ENCODE measurements around the gene GLIPR1L2.
"Not testable (repeated sequence)": the region's sequence is repeated elsewhere in the genome, so short reads cannot be mapped to it uniquely, and the experiment has no call there.

GLIPR1L2 gene

GRCh38 chr12:75428767-75429166 lies 37.9 kb downstream of the GLIPR1L2 start:
- no peak for DNase-seq (ENCODE audit: low read depth, low spot score)
- H3K27ac ChIP-seq = no peak overlapping the region

GRCh38 chr12:75432924-75433323 lies 42.0 kb downstream of the GLIPR1L2 start:
- DNase-seq (ENCODE audit: low read depth, low spot score) = no peak
- no peak overlapping the region for H3K27ac ChIP-seq

DNA sequence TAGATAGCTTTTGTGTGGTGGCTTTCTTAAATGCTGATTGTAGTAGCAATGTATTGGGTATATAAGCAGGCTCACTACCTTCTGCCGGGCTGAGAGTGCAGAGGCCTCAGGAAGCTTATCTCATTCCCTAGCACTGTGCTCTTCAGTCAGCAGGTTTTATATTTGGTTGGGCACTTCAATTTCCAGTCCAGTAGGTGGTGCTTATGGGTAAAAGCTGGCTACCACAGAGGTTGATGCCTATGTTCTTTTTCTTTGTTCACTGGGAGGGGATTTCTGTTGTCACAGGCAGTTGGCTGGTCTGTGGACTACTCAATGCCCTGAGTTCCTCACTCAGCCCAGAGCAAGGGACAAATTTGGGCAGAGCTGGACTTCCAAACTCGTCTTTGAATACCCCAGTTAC lies 46.7 kb downstream of the GLIPR1L2 start:
- DNase-seq (ENCODE audit: low read depth, low spot score) = no peak
- H3K27ac ChIP-seq = no peak overlapping the region

DNA sequence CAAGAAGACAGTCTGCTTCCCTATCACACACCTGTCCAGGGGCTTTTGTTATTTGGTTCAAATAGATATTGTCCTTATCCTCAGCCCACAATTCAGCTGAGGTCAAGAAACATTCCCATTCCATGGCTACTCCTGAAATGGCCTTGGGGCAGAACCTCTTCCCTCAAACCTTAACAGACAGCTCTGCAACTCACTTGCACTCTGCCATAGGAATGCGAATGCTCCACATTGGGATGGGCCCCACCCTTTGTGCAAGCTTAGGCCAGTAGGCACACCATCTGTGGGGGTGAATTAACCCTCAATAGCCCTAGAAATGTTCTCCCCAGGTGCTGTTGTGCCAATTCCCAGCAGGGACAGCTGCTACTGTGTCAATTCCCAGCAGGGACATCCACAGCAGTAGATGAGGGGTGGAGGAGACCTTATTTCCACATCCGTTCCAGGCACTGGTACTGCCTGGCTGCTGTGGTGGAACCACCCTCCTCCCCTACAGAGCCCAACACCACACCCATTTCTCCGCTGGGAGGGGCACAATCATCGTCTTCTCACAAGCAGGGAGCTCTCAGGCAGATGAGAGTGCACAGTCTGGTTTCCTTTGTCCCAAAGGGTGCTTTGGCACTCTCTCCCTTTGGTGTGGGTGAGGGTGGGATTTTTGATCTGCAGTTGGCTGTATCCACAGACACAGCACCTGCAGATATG lies 47.3 kb downstream of the GLIPR1L2 start:
- no peak overlapping the region for H3K27ac ChIP-seq
- DNase-seq (ENCODE audit: low read depth, low spot score) = no peak

- no peak for DNase-seq (ENCODE audit: low read depth, low spot score)
- H3K27ac ChIP-seq = no peak overlapping the region
Observed at GRCh38 chr12:75439048-75439447, 48.2 kb downstream of the GLIPR1L2 start.

DNA sequence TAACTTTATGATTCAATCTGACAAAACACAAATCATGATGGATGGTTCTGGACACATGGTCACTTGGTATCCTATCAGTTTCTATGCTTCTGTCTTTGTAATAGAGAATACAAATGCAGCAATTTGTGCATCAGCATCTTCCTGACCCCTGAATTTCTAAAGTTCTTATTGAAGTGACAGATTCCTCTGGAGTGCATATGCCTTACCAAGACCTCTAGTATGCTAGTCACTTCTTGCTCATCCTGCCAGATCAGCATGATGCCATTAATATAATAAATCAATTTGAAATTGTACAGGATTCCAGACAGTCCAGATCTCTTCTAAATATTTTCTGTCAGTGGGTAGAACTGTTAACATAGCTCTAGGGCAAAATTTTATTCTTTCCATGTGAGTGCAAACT lies 49.0 kb downstream of the GLIPR1L2 start:
- H3K27ac ChIP-seq = no peak overlapping the region
- DNase-seq (ENCODE audit: low read depth, low spot score) = no peak

- not testable (repeated sequence) for DNase-seq (ENCODE audit: low read depth, low spot score); H3K27ac ChIP-seq
Observed at GRCh38 chr12:75441687-75442449, 51.0 kb downstream of the GLIPR1L2 start.

DNA sequence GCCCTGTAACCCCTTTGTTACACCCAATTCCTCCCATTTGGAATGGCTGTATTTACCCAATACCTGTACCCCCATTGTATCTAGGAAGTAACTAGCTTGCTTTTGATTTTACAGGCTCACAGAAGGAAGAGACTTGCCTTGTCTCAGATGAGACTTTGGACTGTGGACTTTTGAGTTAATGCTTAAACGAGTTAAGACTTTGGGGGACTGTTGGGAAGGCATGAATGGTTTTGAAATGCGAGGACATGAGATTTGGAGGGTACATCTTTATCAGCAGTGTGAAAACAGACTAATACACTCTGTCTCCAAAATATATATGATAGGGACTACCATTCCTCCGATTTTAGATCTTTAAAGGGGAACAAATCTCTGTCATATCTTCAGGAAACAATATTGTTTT lies 51.6 kb downstream of the GLIPR1L2 start:
- DNase-seq (ENCODE audit: low read depth, low spot score); H3K27ac ChIP-seq: not testable (repeated sequence)

DNA sequence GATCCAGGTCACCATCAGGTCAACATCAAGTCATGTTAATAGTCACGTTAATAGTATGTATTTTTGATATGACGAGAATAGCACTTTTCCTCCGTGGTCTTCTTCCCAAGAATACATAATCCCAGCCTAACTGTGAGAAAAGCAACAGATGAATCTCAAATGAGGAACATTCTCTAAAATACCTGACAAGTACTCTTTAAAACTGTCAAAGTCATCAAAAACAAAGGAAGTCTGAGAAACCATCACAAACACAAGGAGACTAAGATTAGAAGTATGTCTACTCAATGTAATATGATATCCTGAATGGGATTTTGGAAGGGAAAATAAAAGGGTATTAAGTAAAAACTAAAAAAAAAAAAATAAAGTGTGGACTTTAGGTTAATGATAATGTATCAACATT lies 52.8 kb downstream of the GLIPR1L2 start:
- no peak for DNase-seq (ENCODE audit: low read depth, low spot score)
- no peak overlapping the region for H3K27ac ChIP-seq

DNA sequence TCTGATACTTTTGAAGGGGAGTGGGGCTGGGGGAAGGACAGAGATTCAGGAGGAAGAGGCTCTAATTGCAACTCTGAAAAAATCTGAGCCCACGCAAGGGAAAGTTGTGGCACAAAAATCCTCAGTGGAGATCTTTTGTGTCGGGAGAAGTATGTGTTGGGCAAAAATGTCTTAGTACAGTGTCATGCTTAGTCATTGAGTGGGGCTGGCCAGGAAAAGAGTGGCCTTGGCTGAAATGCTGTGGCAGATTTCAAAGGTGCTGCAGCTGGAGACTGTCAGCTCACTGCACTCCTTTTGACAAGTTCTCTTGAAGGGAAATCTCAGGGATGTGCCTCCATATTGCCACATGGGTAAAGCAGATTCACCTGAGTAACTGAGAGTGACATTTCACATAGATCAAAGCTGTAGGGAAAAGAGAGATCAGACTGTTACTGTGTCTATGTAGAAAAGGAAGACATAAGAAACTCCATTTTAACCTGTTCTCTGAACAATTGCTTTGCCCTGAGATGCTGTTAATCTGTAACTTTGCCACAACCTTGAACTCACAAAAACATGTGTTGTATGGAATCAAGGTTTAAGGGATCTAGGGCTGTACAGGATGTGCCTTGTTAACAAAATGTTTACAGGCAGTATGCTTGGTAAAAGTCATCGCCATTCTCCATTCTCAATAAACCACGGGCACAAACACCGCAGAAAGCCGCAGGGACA lies 53.7 kb downstream of the GLIPR1L2 start:
- no peak for DNase-seq (ENCODE audit: low read depth, low spot score)
- no peak overlapping the region for H3K27ac ChIP-seq

DNA sequence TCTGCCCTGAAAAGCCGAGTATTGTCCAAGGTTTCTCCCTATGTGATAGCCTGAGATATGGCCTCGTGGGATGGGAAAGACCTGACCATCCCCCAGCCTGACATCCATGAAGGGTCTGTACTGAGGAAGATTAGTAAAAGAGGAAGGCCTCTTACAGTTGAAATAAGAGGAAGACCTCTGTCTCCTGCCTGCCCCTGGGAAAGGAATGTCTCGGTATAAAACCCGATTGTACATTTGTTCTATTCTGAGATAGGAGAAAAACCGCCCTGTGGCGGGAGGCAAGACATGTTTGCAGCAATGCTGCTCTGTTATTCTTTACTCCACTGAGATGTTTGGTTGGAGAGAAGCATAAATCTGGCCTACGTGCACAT lies 54.2 kb downstream of the GLIPR1L2 start:
- DNase-seq (ENCODE audit: low read depth, low spot score); H3K27ac ChIP-seq: not testable (repeated sequence)

GRCh38 chr12:75446857-75447256 lies 56.0 kb downstream of the GLIPR1L2 start:
- no peak overlapping the region for H3K27ac ChIP-seq
- peak; percentile 44 for DNase-seq (ENCODE audit: low read depth, low spot score)

DNA sequence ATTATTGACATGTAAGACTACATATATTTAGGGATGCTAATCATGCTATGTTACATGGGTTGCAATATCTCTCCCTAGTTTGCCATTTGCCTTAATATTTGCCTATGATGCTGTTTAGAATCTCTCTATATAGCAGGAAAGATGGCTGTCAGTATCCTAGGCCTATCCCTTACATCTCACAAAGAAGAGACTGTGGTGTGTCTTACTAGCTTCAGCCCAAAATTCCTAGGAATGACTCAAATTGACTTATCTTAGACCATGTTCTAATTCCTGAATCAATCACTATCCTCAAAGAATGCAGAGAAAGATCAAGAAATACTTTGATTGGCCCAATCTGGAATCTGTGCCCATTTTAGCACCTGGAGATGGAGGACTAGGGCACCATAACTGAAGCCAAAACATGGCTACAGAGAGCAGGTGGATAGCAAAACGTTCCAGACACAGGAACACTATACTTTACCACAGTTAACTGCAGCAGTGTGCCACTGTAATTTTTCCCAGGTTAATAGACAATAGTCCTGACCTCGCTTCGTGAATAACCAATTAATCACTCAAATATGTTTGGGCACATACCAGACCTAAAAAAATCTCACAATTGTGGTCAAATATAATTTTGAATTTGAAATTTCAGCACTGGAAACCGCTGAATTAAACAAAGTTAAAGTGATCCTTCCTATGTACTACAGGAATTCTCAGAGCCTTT lies 57.0 kb downstream of the GLIPR1L2 start:
- DNase-seq (ENCODE audit: low read depth, low spot score) = no peak
- no peak overlapping the region for H3K27ac ChIP-seq

- H3K27ac ChIP-seq = no peak overlapping the region
- peak; percentile 33 for DNase-seq (ENCODE audit: low read depth, low spot score)
Observed at GRCh38 chr12:75452675-75453330, 61.9 kb downstream of the GLIPR1L2 start.

DNA sequence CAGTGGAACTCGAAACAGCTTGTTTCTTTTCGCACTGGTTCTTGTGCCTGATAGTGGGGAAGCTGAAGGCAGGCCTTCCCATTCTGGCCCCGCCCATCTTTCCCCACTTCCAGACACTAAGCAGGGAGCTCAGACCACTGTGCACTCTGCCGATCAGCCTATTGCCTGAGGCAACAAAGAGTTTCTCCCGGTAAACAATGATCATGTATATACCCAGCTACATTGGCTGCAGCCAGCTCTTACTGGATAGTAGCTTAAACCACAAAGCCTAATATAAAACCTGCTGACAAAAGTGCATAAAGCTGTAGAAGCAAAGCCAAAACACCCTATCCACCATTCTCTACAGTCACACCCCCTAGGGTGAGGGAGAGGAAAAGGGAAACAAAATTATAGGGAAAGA lies 65.0 kb downstream of the GLIPR1L2 start:
- no peak overlapping the region for H3K27ac ChIP-seq
- DNase-seq (ENCODE audit: low read depth, low spot score) = no peak

- no peak overlapping the region for H3K27ac ChIP-seq
- DNase-seq (ENCODE audit: low read depth, low spot score) = no peak
Observed at GRCh38 chr12:75457191-75457590, 66.3 kb downstream of the GLIPR1L2 start.

DNA sequence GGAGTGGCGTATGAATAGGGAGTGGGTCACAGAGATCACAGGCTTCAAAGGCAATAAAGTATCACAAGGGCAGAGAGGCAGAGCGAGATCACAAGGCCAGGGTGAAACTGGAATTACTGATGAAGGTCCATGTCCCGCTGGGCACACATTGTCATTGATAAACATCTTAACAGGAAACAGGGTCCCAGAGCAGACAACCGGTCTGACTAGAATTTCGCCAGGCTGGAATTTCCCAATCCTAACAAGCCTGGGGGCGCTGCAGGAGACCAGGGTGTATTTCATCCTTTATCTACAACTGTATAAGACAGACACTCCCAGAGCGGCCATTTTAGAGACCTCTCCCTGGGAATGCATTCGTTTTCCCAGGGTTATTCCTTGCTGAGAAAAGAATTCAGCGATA lies 67.0 kb downstream of the GLIPR1L2 start:
- DNase-seq (ENCODE audit: low read depth, low spot score); H3K27ac ChIP-seq: not testable (repeated sequence)

DNA sequence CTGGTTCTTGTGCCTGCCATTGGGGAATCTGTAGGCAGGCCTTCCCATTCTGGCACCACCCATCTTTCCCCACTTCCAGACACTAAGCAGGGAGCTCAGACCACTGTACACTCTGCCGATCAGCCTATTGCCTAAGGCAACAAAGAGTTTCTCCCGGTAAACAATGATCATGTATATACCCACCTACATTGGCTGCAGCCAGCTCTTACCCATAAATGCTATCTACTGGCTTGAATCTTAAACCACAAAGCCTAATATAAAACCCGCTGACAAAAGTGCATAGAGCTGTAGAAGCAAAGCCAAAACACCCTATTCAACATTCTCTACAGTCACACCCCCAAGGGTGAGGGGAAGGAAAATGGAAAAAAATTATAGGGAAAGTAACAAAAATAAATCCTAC lies 68.9 kb downstream of the GLIPR1L2 start:
- H3K27ac ChIP-seq = no peak overlapping the region
- DNase-seq (ENCODE audit: low read depth, low spot score) = no peak

DNA sequence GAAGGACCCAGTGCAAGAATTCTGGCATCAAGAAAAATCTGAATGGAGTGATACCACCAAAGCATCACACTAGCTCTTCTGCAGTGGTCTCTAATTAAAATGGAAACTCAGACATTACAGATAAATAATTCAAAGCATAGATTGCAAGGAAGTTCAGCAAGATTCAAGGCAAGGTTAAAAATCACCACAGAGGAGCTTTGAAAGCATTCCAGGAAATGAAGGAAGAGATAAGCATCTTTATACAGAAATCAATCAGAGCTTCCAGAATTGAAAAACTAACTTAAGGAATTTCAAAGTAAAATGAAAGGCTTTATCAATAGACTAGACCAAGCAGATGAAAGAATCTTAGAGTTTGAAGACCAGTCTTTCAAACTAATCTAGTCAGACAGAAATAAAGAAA lies 69.3 kb downstream of the GLIPR1L2 start:
- H3K27ac ChIP-seq = no peak overlapping the region
- DNase-seq (ENCODE audit: low read depth, low spot score) = no peak
